H9 (cell line): Measurements from ENCODE around the gene BPGM. TPM values are rescaled to one million over a fixed set of nuclear protein-coding genes. Genes with fewer than 3 reads are reported as not detected.

ENCODE experiments used
- DNase-seq: peaks from one replicate; pipeline ENCODE4 v3.0.0-alpha.2; 2017
- H2AFZ ChIP-seq: one replicate; pipeline ENCODE4 v1.6.1; 2013; ENCODE audit warnings: mild to moderate bottlenecking, low read length, control low read depth, moderate library complexity
- H2AK5ac ChIP-seq: 2 replicates; pipeline ENCODE4 v1.6.1; 2013; ENCODE audit warnings: low read length, control low read depth, mixed read lengths; ENCODE audit not compliant: insufficient read length
- H2BK120ac ChIP-seq: one replicate; pipeline ENCODE4 v1.6.1; 2013; ENCODE audit warnings: low read depth, mild to moderate bottlenecking, low read length, control low read depth, inconsistent platforms; ENCODE audit not compliant: poor library complexity, severe bottlenecking
- H2BK12ac ChIP-seq: 2 replicates; pipeline ENCODE4 v1.6.1; 2013; ENCODE audit warnings: low read length, control low read depth, mixed read lengths, low read depth; ENCODE audit not compliant: insufficient read length
- H2BK15ac ChIP-seq: 2 replicates; pipeline ENCODE4 v1.6.1; 2013; ENCODE audit warnings: low read depth, low read length, control low read depth
- H2BK20ac ChIP-seq: one replicate; pipeline ENCODE4 v1.6.1; 2013; ENCODE audit warnings: low read depth, mild to moderate bottlenecking, low read length, control low read depth, inconsistent platforms; ENCODE audit not compliant: poor library complexity, severe bottlenecking
- H2BK5ac ChIP-seq: 2 replicates; pipeline ENCODE4 v1.6.1; 2013; ENCODE audit warnings: low read length, control low read depth, mixed read lengths; ENCODE audit not compliant: insufficient read length
- H3K14ac ChIP-seq: 2 replicates; pipeline ENCODE4 v1.6.1; 2013; ENCODE audit warnings: low read length, control low read depth; ENCODE audit not compliant: insufficient read depth
- H3K18ac ChIP-seq: 2 replicates; pipeline ENCODE4 v1.6.1; 2013; ENCODE audit warnings: low read depth, mild to moderate bottlenecking, mixed read lengths, low read length, control low read depth; ENCODE audit not compliant: insufficient read length
- H3K23ac ChIP-seq: 2 replicates; pipeline ENCODE4 v1.6.1; 2013; ENCODE audit warnings: low read length, control low read depth, mixed read lengths, low read depth; ENCODE audit not compliant: insufficient read length
- H3K23me2 ChIP-seq: 2 replicates; pipeline ENCODE4 v1.6.1; 2013; ENCODE audit warnings: low read depth, mild to moderate bottlenecking, mixed read lengths, low read length, control low read depth; ENCODE audit not compliant: insufficient read length, poor library complexity, severe bottlenecking
- H3K27ac ChIP-seq: 2 replicates; pipeline ENCODE4 v1.5.1; 2013; ENCODE audit warnings: low read length, control low read depth, mixed read lengths, low read depth; ENCODE audit not compliant: insufficient read length
- H3K27me3 ChIP-seq: 2 replicates; pipeline ENCODE4 v1.6.1; 2013; ENCODE audit warnings: low read length, control low read depth, inconsistent platforms; ENCODE audit not compliant: insufficient read depth
- H3K4ac ChIP-seq: 2 replicates; pipeline ENCODE4 v1.6.1; 2013; ENCODE audit warnings: low read depth, mild to moderate bottlenecking, control low read depth, inconsistent platforms, low read length, moderate library complexity
- H3K4me1 ChIP-seq: 2 replicates; pipeline ENCODE4 v1.6.1; 2013; ENCODE audit warnings: low read length, control low read depth, inconsistent platforms; ENCODE audit not compliant: insufficient read depth
- H3K4me2 ChIP-seq: 2 replicates; pipeline ENCODE4 v1.6.1; 2013; ENCODE audit warnings: low read length, control low read depth, mixed read lengths; ENCODE audit not compliant: insufficient read length, insufficient read depth
- H3K56ac ChIP-seq: 2 replicates; pipeline ENCODE4 v1.6.1; 2013; ENCODE audit warnings: low read depth, mild to moderate bottlenecking, mixed read lengths, low read length, control low read depth; ENCODE audit not compliant: insufficient read length
- H3K79me1 ChIP-seq: 2 replicates; pipeline ENCODE4 v1.6.1; 2013; ENCODE audit warnings: low read depth, mild to moderate bottlenecking, moderate library complexity, low read length, control low read depth, inconsistent platforms; ENCODE audit not compliant: insufficient read depth, poor library complexity, severe bottlenecking
- H3K79me2 ChIP-seq: 2 replicates; pipeline ENCODE4 v1.6.1; 2013; ENCODE audit warnings: low read length, control low read depth, inconsistent platforms; ENCODE audit not compliant: insufficient read depth
- H3K9ac ChIP-seq: 2 replicates; pipeline ENCODE4 v1.6.1; 2013; ENCODE audit warnings: low read length, control low read depth, mixed read lengths; ENCODE audit not compliant: insufficient read length; ENCODE audit errors: extremely low read depth
- H3K9me3 ChIP-seq: one replicate; pipeline ENCODE4 v1.6.1; 2013; ENCODE audit warnings: low read depth, low read length, inconsistent platforms; ENCODE audit not compliant: control insufficient read depth
- H3T11ph ChIP-seq: one replicate; pipeline ENCODE4 v1.6.1; 2013; ENCODE audit warnings: mild to moderate bottlenecking, low read length, control low read depth, inconsistent platforms
- H4K20me1 ChIP-seq: one replicate; pipeline ENCODE4 v1.6.1; 2013; ENCODE audit not compliant: control insufficient read depth, insufficient read length, insufficient read depth
- H4K5ac ChIP-seq: 2 replicates; pipeline ENCODE4 v1.6.1; 2013; ENCODE audit warnings: low read depth, mild to moderate bottlenecking, mixed read lengths, low read length, control low read depth; ENCODE audit not compliant: insufficient read length
- H4K8ac ChIP-seq: replicated peaks from 2 replicates; pipeline ENCODE4 v1.6.1; 2013; ENCODE audit warnings: low read length, control low read depth, mixed read lengths, low read depth; ENCODE audit not compliant: insufficient read length
- H4K91ac ChIP-seq: 2 replicates; pipeline ENCODE4 v1.6.1; 2013; ENCODE audit warnings: low read depth, mild to moderate bottlenecking, moderate library complexity, mixed read lengths, low read length, control low read depth; ENCODE audit not compliant: insufficient read length
- H3K27ac Mint-ChIP-seq, 3 experiments: 2 replicates in 2 of 3; 3 replicates in 1 of 3; pipeline ENCODE4 v1.8.0; 2020 to 2021; ENCODE audit warnings: mixed read lengths in 3 of 3, mild to moderate bottlenecking in 1 of 3, moderate library complexity in 1 of 3
- H3K27me3 Mint-ChIP-seq: 2 replicates; pipeline ENCODE4 v1.8.0; 2021; ENCODE audit warnings: low read depth, mild to moderate bottlenecking, moderate library complexity, mixed read lengths
- H3K36me3 Mint-ChIP-seq, 3 experiments: 2 replicates in 2 of 3; 3 replicates in 1 of 3; pipeline ENCODE4 v1.8.0; 2020 to 2021; ENCODE audit warnings: low read depth in 3 of 3, mixed read lengths in 3 of 3; ENCODE audit not compliant: insufficient read depth in 1 of 3
- H3K4me1 Mint-ChIP-seq, 2 experiments: 2 replicates each; pipeline ENCODE4 v1.8.0; 2020; ENCODE audit warnings: mixed read lengths in 2 of 2
- H3K4me3 Mint-ChIP-seq, 2 experiments: 2 replicates in 1 of 2; 3 replicates in 1 of 2; pipeline ENCODE4 v1.8.0; 2020 to 2021; ENCODE audit warnings: mild to moderate bottlenecking in 2 of 2, mixed read lengths in 2 of 2, moderate library complexity in 1 of 2
- H3K9me3 Mint-ChIP-seq, 2 experiments: 2 replicates in 1 of 2; 3 replicates in 1 of 2; pipeline ENCODE4 v1.8.0; 2020; ENCODE audit warnings: mild to moderate bottlenecking in 2 of 2, mixed read lengths in 2 of 2, moderate library complexity in 1 of 2
- WGBS: extraction: QIAGEN DNeasy Blood & Tissue Kit; methylation state at CpG from one replicate; pipeline ENCODE4 v1.1.7; 2013; ENCODE audit warnings: missing lambda C conversion rate, low lambda C conversion rate, mixed read lengths; ENCODE audit not compliant: insufficient read length; ENCODE audit errors: extremely low coverage; 5-methylcytosine and 5-hydroxymethylcytosine counted together
- total RNA-seq: library from RNA; stranded (reverse); gene quantifications from 2 replicates; pipeline ENCODE4 v1.2.1, GENCODE V29; 2021
- TF ChIP-seq, protein P1 (sequence below): fragments of 200-600 bp; sonication (generic); conservative IDR thresholded peaks from 3 replicates; pipeline ENCODE4 v1.8.0; 2021; ENCODE audit warnings: antibody characterized with exemption, mild to moderate bottlenecking

Gene BPGM
- total RNA-seq, 1 experiment from 2014 or later: 14.4 TPM

DNA sequence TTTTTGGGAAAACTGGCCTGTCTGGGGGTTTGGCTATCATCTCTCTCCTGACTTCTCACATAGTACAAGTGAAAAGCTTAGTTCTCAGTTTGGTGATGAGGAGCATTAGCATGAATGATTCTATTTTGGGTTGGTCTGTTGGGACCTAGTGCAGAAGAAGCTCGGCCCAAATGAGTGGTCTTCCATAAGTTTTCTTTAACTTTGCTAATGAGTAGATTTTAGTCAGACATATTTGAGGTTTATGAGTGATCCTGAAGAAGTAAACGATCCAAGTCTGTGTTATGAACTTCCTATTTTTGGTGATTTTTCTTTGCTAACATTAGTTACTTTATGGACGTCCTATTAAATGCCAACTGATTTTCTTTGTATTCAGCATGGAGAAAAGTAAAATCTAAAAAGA is 81.1 kb downstream of the BPGM start:
- Mint-ChIP-seq H3K4me3 (no peak overlapping the region), H3K27me3 (no peaks in the 10 kb centered on the region; the same call in none of the 2 replicates), H3K36me3 (no peaks in the 10 kb centered on the region), H3K27ac (no peak overlapping the region), H3K9me3 (no peaks in the 10 kb centered on the region), H3K4me1 (no peaks in the 10 kb centered on the region)
- H3K4me1 ChIP-seq: no peaks in the 10 kb centered on the region
- H3K4ac ChIP-seq: no peak overlapping the region
- no peak for DNase-seq
- H3K14ac ChIP-seq: no peak overlapping the region
- H3K27ac ChIP-seq: no peak overlapping the region
- H4K20me1 ChIP-seq: no peaks in the 10 kb centered on the region
- no peak overlapping the region for H3K9ac ChIP-seq
- no peaks in the 10 kb centered on the region for H3K27me3 ChIP-seq
- no peak overlapping the region for H4K5ac ChIP-seq
- no peak overlapping the region for H2BK5ac ChIP-seq
- H4K91ac ChIP-seq: no peak overlapping the region
- H2BK12ac ChIP-seq: no peak overlapping the region
- no peaks in the 10 kb centered on the region for H3K23me2 ChIP-seq
- no peak overlapping the region for H2AFZ ChIP-seq
- no CpG with 5 or more reads among the region's 3 CpGs for WGBS
- no peak overlapping the region for H3K56ac ChIP-seq
- no peak overlapping the region for H3K18ac ChIP-seq
- H3K9me3 ChIP-seq: no peaks in the 10 kb centered on the region
- TF ChIP-seq, protein P1, sequence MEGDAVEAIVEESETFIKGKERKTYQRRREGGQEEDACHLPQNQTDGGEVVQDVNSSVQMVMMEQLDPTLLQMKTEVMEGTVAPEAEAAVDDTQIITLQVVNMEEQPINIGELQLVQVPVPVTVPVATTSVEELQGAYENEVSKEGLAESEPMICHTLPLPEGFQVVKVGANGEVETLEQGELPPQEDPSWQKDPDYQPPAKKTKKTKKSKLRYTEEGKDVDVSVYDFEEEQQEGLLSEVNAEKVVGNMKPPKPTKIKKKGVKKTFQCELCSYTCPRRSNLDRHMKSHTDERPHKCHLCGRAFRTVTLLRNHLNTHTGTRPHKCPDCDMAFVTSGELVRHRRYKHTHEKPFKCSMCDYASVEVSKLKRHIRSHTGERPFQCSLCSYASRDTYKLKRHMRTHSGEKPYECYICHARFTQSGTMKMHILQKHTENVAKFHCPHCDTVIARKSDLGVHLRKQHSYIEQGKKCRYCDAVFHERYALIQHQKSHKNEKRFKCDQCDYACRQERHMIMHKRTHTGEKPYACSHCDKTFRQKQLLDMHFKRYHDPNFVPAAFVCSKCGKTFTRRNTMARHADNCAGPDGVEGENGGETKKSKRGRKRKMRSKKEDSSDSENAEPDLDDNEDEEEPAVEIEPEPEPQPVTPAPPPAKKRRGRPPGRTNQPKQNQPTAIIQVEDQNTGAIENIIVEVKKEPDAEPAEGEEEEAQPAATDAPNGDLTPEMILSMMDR: no peak
- no peak overlapping the region for H2BK120ac ChIP-seq
- no peak overlapping the region for H2AK5ac ChIP-seq
- no peak overlapping the region for H2BK15ac ChIP-seq
- H3K79me2 ChIP-seq: no peaks in the 10 kb centered on the region
- H3K79me1 ChIP-seq: no peaks in the 10 kb centered on the region
- no peak overlapping the region for H3K23ac ChIP-seq
- no peak overlapping the region for H3T11ph ChIP-seq
- no peak overlapping the region for H2BK20ac ChIP-seq
- no peak overlapping the region for H4K8ac ChIP-seq
- H3K4me2 ChIP-seq: no peak overlapping the region

Other genes with a start within 250 kb of the BPGM start
- 166 and 171 TPM in 2 replicates for gene AKR1B1, start 187.8 kb upstream of the BPGM start, total RNA-seq
- not detected in 2 replicates for gene AKR1B10, start 119.3 kb upstream of the BPGM start, total RNA-seq
- gene AKR1B15, start 97.7 kb upstream of the BPGM start, total RNA-seq: not detected in 2 replicates
- 107 and 118 TPM in 2 replicates for gene CALD1, start 132.8 kb downstream of the BPGM start, total RNA-seq